Endothelial cell of hepatic sinusoid (primary cell): ENCODE results near the gene ARHGDIA.

Experiments
- in situ Hi-C: cut with HindIII; loops from 2 replicates; pipeline ENCODE4 v1.10.0; 2017; ENCODE audit warnings: low sequenced_read_pairs

The ARHGDIA gene

GRCh38 chr17:81907219-81908145 lies 36.3 kb upstream of the ARHGDIA start:
- in situ Hi-C loops: no loop called here

- in situ Hi-C loops: no loop called here
Measured at GRCh38 chr17:81906476-81907218, 35.5 kb upstream of the ARHGDIA start.

- in situ Hi-C loops: no loop called here
Measured at GRCh38 chr17:81905993-81906392, 34.9 kb upstream of the ARHGDIA start.

GRCh38 chr17:81905424-81905875 lies 34.3 kb upstream of the ARHGDIA start:
- in situ Hi-C loops: no loop called here

DNA sequence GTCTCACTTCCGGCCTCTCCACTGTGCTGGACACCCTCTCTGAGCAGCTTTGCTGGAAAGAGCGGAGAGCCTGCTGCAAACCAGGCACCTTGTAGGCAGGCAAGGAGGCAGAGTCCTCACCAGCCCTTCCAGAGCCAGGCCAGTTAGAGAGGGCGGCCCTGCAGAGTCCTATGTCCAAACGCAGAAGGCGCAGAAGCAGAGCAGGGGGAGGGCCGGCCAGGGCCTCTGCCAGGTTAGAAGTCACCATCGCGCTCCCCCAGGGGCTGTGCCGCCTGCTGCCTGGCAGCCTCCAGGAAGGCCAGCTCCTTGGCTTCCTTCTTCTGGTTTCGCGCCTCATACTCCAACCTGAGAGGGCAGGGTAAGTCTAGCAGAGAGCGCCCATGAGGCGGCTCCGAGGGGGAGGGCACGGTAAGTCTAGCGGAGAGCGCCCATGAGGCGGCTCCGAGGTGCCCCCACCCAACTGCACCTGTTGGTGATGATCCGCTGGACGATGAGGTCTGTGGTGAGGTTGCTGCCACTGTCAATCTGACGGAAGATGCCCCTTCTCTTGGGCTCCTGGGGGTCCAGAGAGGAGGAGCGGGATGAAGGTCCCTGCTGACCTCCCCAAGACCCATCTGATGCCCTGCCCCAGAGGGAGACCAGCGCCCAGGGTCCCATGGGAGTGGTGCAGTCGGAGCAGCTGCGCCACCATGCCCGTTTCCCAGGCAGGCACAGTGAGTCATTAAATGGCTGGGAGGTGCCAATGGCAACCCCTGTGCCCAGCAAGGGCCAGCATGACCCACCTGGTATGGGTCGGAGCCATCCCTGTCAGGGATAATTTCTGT lies 33.7 kb upstream of the ARHGDIA start:
- in situ Hi-C loops: no loop called here

DNA sequence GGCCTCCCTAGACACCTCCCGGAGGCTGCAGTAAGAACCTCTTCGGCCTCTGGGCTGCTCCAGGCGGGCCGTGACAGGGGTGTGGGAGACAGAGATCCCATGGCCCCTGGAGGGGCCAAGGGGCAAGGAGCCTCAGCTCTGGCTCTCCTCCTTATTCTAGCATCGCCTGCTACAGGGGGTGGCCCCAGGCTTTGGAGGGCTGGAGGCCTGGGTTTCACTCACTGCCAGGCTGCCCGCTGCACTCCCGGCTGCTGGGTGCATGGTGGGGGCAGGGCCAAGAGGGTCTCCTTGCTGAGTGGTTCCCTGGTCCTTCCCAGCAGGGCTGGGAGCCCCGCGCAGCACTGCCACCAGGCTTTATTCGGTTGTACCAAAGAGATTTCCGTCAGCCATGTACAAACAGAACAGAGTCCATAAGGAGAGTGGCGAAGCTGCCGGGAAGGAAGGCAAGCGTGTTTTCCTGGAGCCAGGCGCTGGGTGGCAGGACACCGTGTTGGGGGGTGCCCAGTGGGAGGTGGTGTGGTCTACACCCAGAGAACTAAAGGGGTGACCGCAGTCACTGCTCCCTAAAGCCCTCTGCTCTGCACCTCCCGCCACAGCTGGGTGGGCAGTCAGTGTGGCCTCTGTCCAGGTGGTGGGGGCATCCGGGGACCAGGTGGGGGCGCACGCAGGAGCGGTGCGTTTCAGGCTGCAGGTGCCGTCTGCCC lies 32.9 kb upstream of the ARHGDIA start:
- in situ Hi-C loops: no loop called here

DNA sequence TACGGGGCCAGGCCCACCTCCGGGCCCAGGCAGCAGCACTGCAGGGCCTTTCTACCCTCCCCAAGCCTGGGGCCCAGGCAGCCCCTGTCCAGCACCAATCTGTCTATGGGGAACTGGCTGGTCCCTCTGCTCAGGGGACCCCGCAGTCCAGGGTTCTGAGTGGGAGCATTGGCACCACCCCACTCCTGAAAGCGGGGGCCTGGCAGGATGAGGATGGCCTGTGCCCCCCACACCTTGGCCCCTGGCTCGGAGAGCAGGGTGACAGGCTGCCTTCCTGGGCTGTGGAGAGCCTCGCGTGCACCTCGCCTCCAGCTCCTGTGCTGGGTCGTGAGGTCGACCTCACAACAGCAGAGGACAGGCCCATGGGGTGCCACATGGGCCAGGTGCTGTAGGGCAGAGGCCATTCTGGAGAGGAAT lies 32.3 kb upstream of the ARHGDIA start:
- in situ Hi-C loops: no loop called here

GRCh38 chr17:81902653-81903414 lies 31.7 kb upstream of the ARHGDIA start:
- in situ Hi-C loops: no loop called here

DNA sequence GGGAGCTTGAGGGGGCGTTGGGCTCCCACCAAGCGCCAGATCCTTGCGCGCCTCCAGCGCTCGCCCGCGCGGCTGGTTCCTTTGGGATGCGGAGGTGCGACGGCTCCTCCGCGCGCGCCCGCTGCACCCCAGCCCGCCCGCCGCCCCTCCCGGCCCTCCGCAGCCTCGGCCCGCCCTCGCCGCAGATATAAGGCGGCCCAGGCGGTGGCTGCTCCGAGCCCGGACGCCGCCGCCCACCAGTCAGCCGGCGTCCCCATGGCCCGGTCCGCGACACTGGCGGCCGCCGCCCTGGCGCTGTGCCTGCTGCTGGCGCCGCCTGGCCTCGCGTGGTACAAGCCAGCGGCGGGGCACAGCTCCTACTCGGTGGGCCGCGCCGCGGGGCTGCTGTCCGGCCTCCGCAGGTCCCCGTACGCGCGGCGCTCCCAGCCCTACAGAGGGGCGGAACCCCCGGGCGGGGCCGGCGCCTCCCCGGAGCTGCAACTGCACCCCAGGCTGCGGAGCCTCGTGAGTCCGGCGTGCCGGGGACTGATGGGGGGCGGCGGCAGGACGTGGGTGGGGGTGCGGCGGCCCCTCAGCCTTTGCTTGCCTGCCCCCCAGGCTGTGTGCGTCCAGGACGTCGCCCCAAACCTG lies 31.0 kb upstream of the ARHGDIA start, which contains the start of gene NPB:
TSS of gene NPB (plus strand) at position 216 of the 630 bp plus-strand sequence. CDS start at position 256, 40 bp downstream.
- in situ Hi-C loops: no loop called here

GRCh38 chr17:81901167-81902022 lies 30.3 kb upstream of the ARHGDIA start:
- in situ Hi-C loops: no loop called here

DNA sequence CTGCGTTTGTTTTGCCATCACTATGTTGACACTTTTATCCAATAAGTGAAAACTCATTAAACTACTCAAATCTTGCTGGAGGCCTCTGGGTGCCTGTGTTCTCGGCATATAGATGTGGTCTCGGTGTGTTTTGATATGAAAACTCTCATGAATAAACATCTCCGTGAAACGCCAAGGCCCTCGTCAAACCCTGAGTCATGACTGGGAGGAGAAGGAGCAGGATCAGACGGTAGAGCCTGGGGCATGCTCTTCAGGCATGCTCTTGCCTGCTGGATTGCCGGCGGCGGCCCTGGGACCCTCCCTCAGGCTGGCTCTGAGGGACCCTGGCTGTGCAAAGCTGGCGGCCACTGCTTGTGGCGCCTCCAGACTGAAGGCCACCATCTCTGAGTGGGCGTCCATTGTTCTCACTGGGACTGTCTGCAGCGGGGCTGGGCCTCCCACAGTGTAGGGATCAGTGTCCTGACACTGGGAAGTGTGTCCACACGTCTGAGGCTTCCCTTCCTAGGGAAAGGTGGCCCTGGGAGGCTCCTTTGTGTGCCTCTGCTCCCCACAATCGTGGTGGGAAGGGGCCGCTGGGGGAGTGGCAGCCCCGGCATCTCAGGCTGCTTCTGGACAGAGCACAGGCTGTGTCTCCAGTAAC lies 29.2 kb upstream of the ARHGDIA start:
- in situ Hi-C loops: no loop called here

GRCh38 chr17:81899514-81900166 lies 28.5 kb upstream of the ARHGDIA start:
- in situ Hi-C loops: no loop called here

DNA sequence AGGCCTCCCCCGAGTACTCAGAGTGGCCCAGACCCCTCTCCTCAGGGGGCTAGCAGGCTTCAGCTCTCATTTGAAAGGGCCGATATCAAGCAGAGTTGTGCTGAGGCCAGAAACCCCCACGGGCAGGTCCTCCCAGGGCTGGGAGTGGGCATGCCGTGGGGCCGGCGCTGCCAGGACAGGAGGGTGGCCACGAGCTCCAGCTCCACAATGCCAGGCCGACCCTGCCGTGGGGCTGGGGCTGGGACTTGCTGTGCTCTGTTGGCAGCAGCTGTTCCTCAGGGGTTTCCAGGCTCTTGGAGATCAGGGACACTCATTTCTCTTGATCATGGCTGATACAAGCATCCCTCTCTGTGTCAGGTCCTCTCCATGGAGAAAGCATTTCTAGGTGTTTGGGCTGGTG lies 27.7 kb upstream of the ARHGDIA start:
- in situ Hi-C loops: no loop called here

- in situ Hi-C loops: no loop called here
Measured at GRCh38 chr17:81898029-81898866, 27.1 kb upstream of the ARHGDIA start.

- in situ Hi-C loops: no loop called here
Measured at GRCh38 chr17:81895400-81895799, 24.3 kb upstream of the ARHGDIA start.

- in situ Hi-C loops: no loop called here
Measured at GRCh38 chr17:81891303-81891552, 20.1 kb upstream of the ARHGDIA start.
